Ishikawa (cell line): ENCODE results near the gene TYW5.

ENCODE experiments used
- CREB1 ChIP-seq: IDR thresholded peaks from 2 replicates; pipeline ENCODE4 v1.6.1; 2012; ENCODE audit warnings: low read depth
- EP300 ChIP-seq: IDR thresholded peaks from 2 replicates; pipeline ENCODE4 v1.6.1; 2012; ENCODE audit warnings: borderline replicate concordance
- FOXM1 ChIP-seq: IDR thresholded peaks from 2 replicates; pipeline ENCODE4 v1.6.1; 2012; ENCODE audit warnings: low read depth, borderline replicate concordance
- MAX ChIP-seq: IDR thresholded peaks from 2 replicates; pipeline ENCODE4 v1.6.1; 2012
- NFIC ChIP-seq: IDR thresholded peaks from 2 replicates; pipeline ENCODE4 v1.6.1; 2012
- TCF12 ChIP-seq: IDR thresholded peaks from 2 replicates; pipeline ENCODE4 v1.6.1; 2012; ENCODE audit warnings: low read depth
- YY1 ChIP-seq: IDR thresholded peaks from 2 replicates; pipeline ENCODE4 v1.6.1; 2012; ENCODE audit warnings: low read depth
- ZBTB7A ChIP-seq: IDR thresholded peaks from 2 replicates; pipeline ENCODE4 v1.6.1; 2012; ENCODE audit warnings: low read depth

GRCh38 chr2:199988151-199988550, 32.9 kb upstream of the TYW5 start:
- no peak for TF ChIP-seq CREB1
- TF ChIP-seq EP300: no peak
- no peak for TF ChIP-seq FOXM1
- TF ChIP-seq TCF12: no peak
- no peak for TF ChIP-seq NFIC
- no peak for TF ChIP-seq MAX
- TF ChIP-seq YY1: no peak
- no peak for TF ChIP-seq ZBTB7A
